Ascending aorta (tissue), 2 donors: ENCODE data around the gene HAPSTR1. TPM values are rescaled to one million over a fixed set of nuclear protein-coding genes. Genes with fewer than 3 reads are reported as not detected.
"Not testable (repeated sequence)": the region's sequence is repeated elsewhere in the genome, so short reads cannot be mapped to it uniquely, and the experiment has no call there.

Source experiments
- DNase-seq, 2 donors: peaks; one replicate each; pipeline ENCODE4 v3.0.0-alpha.2; 2019; ENCODE audit warnings: low spot score in 2 of 2
- H3K27ac ChIP-seq, 2 donors: fragments of 200-600 bp; sonication (generic); one replicate each; pipeline ENCODE4 v1.5.1; 2016 to 2017; ENCODE audit warnings: mild to moderate bottlenecking in 1 of 2
- H3K27me3 ChIP-seq: fragments of 200-600 bp; sonication (generic); one replicate; pipeline ENCODE4 v1.5.1; 2017
- H3K36me3 ChIP-seq, 2 donors: fragments of 200-600 bp; sonication (generic); one replicate each; pipeline ENCODE4 v1.5.1; 2016
- H3K4me1 ChIP-seq, 2 donors: fragments of 200-600 bp; sonication (generic); one replicate each; pipeline ENCODE4 v1.5.1; 2016 to 2017; ENCODE audit warnings: mild to moderate bottlenecking in 1 of 2
- H3K4me3 ChIP-seq, 2 donors: fragments of 200-600 bp; sonication (generic); one replicate each; pipeline ENCODE4 v1.5.1; 2016 to 2017; ENCODE audit warnings: mild to moderate bottlenecking in 1 of 2
- H3K9me3 ChIP-seq, 2 donors: fragments of 200-600 bp; sonication (generic); one replicate each; pipeline ENCODE4 v1.5.1; 2016
- intact Hi-C: fragments of 100-400 bp; cut with DNase I; formaldehyde crosslinking; loops from one replicate; pipeline ENCODE4 v1.15.1; 2023
- total RNA-seq: library from RNA; depleted of rRNA; stranded (reverse); fragments of >200 nt; gene quantifications from one replicate; pipeline ENCODE4 v1.1.0, GENCODE V29; 2016
- TF ChIP-seq, protein P1 (sequence below), 3 experiments: fragments of 200-600 bp in 2 of 3; fragments of 450-650 bp in 1 of 3; sonication (generic) in 2 of 3; IDR thresholded peaks; one replicate each; pipeline ENCODE4 v1.5.1; 2016 to 2019; ENCODE audit warnings: antibody characterized with exemption in 3 of 3, mild to moderate bottlenecking in 1 of 3, moderate library complexity in 1 of 3

The HAPSTR1 gene
- total RNA-seq, 1 donor from 2014 or later, result 22.0 TPM

DNA sequence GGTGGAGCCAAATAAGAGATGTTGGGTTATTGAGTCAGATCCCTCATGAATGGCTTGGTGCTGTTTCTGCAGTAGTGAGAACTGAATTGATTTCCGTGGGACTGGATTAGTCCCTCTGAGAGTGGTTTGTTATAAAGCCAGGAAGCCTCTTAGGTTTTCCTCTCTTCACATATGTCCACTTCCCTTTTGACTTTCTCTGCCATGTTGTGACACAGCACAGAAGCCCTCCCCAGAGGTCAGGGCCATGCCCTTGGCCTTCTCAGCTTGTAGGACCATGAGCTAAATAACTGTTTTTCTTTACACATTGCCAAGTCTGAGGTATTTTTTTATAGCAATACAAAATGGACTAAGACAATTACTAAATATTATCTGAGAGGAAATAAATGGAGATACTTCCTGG, 10.3 kb upstream of the HAPSTR1 start:
- H3K4me1 ChIP-seq, result no peaks in the 10 kb centered on the region
- intact Hi-C loops, result no loop called here
- H3K9me3 ChIP-seq, result no peaks in the 10 kb centered on the region

DNA sequence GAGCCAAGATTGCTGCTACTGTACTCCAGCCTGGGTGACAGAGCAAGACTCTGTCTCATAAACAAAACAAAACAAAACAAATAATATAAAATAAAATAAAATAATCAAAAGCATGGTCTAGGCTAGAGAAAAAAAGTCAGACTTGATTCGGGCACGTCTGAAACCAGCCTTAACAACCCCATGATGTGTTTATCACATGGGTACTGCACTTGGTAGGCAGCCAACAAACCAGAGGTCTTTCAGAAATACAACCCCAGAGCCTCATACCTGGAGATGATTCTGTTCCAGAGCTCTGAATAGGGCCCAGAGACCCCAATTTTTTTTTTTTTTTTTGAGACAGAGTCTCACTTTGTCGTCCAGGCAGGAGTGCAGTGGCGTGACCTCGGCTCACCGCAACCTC, 9.6 kb upstream of the HAPSTR1 start:
- no peaks in the 10 kb centered on the region for H3K36me3 ChIP-seq
- H3K4me3 ChIP-seq, result no peak overlapping the region
- no peaks in the 10 kb centered on the region for H3K9me3 ChIP-seq
- H3K27me3 ChIP-seq, result no peaks in the 10 kb centered on the region
- intact Hi-C loops, result no loop called here
- no peak for DNase-seq
- no peaks in the 10 kb centered on the region for H3K4me1 ChIP-seq
- no peak overlapping the region for H3K27ac ChIP-seq
- TF ChIP-seq, protein P1, sequence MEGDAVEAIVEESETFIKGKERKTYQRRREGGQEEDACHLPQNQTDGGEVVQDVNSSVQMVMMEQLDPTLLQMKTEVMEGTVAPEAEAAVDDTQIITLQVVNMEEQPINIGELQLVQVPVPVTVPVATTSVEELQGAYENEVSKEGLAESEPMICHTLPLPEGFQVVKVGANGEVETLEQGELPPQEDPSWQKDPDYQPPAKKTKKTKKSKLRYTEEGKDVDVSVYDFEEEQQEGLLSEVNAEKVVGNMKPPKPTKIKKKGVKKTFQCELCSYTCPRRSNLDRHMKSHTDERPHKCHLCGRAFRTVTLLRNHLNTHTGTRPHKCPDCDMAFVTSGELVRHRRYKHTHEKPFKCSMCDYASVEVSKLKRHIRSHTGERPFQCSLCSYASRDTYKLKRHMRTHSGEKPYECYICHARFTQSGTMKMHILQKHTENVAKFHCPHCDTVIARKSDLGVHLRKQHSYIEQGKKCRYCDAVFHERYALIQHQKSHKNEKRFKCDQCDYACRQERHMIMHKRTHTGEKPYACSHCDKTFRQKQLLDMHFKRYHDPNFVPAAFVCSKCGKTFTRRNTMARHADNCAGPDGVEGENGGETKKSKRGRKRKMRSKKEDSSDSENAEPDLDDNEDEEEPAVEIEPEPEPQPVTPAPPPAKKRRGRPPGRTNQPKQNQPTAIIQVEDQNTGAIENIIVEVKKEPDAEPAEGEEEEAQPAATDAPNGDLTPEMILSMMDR (IDR thresholded peaks at IDR 0.05), result no peak

More for the DNA sequence above, 10.3 kb upstream of the HAPSTR1 start:
- H3K27me3 ChIP-seq, result no peaks in the 10 kb centered on the region
- H3K27ac ChIP-seq, result no peak overlapping the region
- TF ChIP-seq, protein P1 (IDR thresholded peaks at IDR 0.05), result no peak
- no peak overlapping the region for H3K4me3 ChIP-seq
- H3K36me3 ChIP-seq, result no peaks in the 10 kb centered on the region
- no peak for DNase-seq

DNA sequence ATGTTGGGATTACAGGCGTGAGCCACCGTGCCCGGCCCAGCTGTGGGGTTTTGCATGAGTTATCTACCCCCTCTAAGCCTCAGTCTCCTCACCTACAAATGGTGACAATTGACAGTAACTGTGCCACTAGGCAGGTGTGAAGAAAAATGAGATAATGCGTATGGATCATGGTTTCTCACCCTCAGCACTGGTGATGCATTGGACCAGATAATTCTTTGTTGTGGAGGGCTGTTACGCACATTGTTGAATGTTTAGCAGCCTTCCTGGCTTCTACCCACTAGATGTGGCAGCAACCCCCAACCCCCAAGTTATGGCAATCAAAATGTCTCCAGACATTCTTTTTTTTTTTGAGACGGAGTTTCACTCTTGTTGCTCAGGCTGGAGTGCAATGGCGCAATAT, 9.0 kb upstream of the HAPSTR1 start:
- Histone ChIP-seq H3K36me3 (no peaks in the 10 kb centered on the region), H3K4me1 (no peaks in the 10 kb centered on the region), H3K27me3 (no peaks in the 10 kb centered on the region), H3K9me3 (no peaks in the 10 kb centered on the region), H3K4me3 (no peak overlapping the region), H3K27ac (no peak overlapping the region)
- intact Hi-C loops, result no loop called here
- TF ChIP-seq, protein P1 (IDR thresholded peaks at IDR 0.05), result no peak
- no peak for DNase-seq

DNA sequence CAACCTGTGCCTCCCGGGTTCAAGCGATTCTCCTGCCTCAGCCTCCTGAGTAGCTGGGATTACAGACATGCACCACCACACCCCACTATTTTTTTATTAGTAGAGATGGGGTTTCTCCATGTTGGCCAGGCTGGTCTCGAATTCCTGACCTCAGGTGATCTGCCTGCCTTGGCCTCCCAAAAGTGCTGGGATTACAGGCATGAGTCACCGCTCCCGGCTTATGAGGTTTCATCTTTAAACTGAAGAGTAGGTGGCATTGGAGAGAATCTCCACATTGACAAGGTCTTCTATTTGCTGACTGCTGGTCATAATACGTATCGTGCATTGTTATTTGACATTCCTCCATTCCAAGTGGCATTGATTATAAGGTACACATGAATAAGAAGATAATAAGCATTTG, 3.7 kb upstream of the HAPSTR1 start:
- DNase-seq, intact Hi-C loops: not testable (repeated sequence)

DNA sequence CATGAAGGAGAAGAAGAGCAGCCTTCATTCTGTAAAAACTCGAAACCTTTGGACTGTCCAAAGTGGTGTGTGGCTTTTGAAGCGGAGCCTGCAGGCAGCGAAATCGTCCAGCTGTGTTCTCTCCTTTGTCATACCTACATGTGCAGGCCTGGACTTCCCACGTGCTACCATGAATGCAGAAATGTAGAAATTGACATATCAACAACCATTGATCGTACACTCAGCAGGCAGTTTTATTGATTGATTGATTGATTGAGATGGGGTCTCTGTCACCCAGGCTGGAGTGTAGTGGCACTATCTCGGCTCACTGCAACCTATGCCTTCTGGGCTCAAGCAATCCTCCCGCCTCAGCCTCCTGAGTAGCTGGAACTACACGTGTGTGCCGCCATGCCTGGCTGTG, 2.6 kb upstream of the HAPSTR1 start:
- H3K9me3 ChIP-seq, result no peaks in the 10 kb centered on the region
- no peak overlapping the region for H3K27ac ChIP-seq
- peaks cover 0 to 6% of the 10 kb centered on the region in 2 donors for H3K4me1 ChIP-seq
- TF ChIP-seq, protein P1 (IDR thresholded peaks at IDR 0.05), result no peak
- intact Hi-C loops, result no loop called here
- no peaks in the 10 kb centered on the region for H3K36me3 ChIP-seq
- no peaks in the 10 kb centered on the region for H3K27me3 ChIP-seq
- no peak for DNase-seq
- H3K4me3 ChIP-seq, result no peak overlapping the region

More for the DNA sequence above, 3.7 kb upstream of the HAPSTR1 start:
- H3K4me1 ChIP-seq, H3K27ac ChIP-seq, H3K4me3 ChIP-seq, H3K36me3 ChIP-seq, H3K9me3 ChIP-seq, H3K27me3 ChIP-seq: not testable (repeated sequence)

DNA sequence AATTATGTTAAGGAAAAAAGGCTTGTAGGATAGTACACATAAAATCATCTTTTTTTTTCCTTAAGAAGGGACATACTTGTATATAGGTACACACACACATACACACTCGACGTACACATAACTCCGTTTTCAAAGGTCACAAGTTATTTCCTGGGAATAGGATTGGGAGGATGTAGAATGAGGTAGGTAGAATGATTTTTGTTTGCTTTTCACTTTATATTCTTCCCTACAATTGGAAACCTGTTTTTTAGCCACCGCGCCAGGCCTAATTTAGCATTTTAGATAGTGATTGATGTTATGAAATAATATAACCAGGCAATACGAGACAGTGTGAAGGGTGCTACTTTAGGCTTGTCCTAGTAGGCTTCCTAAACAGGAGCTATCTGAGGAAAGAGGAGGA, 1.8 kb upstream of the HAPSTR1 start:
- Histone ChIP-seq H3K27me3 (no peaks in the 10 kb centered on the region), H3K9me3 (no peaks in the 10 kb centered on the region), H3K4me3 (peak overlapping the region in 1 of 2 donors; percentile 83), H3K36me3 (no peaks in the 10 kb centered on the region), H3K4me1 (peaks cover 5 to 11% of the 10 kb centered on the region in 2 donors), H3K27ac (peak overlapping the region in 1 of 2 donors; percentile 84)
- TF ChIP-seq, protein P1 (IDR thresholded peaks at IDR 0.05), result no peak
- intact Hi-C loops, result loop anchor here (2.0 to 10.0 kb wide), 8 partner anchors 43 to 1855 kb away; partner anchors contain the start of genes CARHSP1, CLEC16A, DEXI and NUBP1
- no peak for DNase-seq
